ENCODE measurements around the gene HERPUD2.

DNA sequence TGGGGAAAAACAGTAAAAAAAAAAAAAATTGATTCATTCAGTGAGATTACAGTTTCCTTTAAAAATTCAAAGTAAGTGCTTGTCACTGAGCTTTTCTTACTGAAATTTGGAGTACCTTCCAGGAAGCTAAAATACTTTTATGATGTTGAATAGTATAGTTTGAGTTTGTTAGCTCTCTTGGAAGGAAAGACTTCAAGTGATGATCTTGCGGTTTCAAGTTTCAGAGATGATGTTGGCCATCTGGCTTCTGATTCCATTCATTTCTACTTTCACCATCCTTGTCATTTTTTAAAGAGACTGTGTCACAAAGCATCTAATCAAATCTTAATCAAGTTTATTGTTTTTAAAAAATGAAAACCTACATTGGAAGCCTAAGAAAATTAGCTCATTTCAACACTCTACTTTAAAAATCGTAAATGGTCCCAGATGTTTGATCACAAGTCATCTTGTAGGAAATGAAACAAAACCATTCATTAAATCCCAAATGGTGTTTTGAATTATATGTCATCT is 4.9 kb upstream of the HERPUD2 start:
- TF ChIP-seq, protein P1, sequence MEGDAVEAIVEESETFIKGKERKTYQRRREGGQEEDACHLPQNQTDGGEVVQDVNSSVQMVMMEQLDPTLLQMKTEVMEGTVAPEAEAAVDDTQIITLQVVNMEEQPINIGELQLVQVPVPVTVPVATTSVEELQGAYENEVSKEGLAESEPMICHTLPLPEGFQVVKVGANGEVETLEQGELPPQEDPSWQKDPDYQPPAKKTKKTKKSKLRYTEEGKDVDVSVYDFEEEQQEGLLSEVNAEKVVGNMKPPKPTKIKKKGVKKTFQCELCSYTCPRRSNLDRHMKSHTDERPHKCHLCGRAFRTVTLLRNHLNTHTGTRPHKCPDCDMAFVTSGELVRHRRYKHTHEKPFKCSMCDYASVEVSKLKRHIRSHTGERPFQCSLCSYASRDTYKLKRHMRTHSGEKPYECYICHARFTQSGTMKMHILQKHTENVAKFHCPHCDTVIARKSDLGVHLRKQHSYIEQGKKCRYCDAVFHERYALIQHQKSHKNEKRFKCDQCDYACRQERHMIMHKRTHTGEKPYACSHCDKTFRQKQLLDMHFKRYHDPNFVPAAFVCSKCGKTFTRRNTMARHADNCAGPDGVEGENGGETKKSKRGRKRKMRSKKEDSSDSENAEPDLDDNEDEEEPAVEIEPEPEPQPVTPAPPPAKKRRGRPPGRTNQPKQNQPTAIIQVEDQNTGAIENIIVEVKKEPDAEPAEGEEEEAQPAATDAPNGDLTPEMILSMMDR (IDR thresholded peaks at IDR 0.05; ENCODE audit: poor library complexity) = no peak
- TF ChIP-seq EZH2phosphoT487 (IDR thresholded peaks at IDR 0.05; ENCODE audit: low read depth, severe bottlenecking, unreplicated experiment) (no peak), EZH2 (IDR thresholded peaks at IDR 0.05; ENCODE audit: borderline replicate concordance) (no peak)

All from hepatocyte (in vitro differentiated cells).